ENCODE results near the gene FOXP1.

GRCh38 chr3:71134521-71134920, 449.0 kb downstream of the FOXP1 start:
- TF ChIP-seq EZH2 (IDR thresholded peaks at IDR 0.05; ENCODE audit: borderline replicate concordance, low read length) (no peak), CTCF (conservative IDR thresholded peaks at IDR 0.05 in 1 of 2, IDR thresholded peaks at IDR 0.05 in 1 of 2; ENCODE audit: extremely low read depth in 1 of 2, insufficient read depth in 1 of 2, low read depth in 1 of 2, low read length in 2 of 2) (no peak)

Measured in mammary epithelial cell (primary cell).